OCI-M2 (cell line): ENCODE results near the gene SCUBE1.
"Not testable (repeated sequence)": the region's sequence is repeated elsewhere in the genome, so short reads cannot be mapped to it uniquely, and the experiment has no call there.

Source experiments
- DNase-seq: peaks from one replicate; lab custom pipeline; 2025; ENCODE audit not compliant: unreplicated experiment; lab: John Stamatoyannopoulos, UW

The SCUBE1 gene

DNA sequence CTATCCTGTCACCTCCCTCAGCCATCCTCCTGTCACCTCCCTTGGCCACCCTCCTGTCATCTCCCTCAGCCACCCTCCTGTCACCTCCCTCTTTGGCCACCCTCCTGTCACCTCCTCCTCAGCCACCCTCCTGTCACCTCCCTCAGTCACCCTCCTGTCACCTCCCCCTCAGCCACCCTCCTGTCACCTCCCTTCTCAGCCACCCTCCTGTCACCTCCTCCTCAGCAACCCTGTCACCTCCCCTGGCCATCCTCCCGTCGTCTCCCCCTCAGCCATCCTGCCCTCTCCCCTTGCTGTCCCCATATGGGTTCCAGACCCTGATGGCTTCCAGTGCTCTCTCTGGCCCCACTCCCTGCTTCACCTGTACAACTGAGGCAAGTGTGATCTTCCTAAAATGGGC lies 61.8 kb downstream of the SCUBE1 start:
- DNase-seq: no peak

DNA sequence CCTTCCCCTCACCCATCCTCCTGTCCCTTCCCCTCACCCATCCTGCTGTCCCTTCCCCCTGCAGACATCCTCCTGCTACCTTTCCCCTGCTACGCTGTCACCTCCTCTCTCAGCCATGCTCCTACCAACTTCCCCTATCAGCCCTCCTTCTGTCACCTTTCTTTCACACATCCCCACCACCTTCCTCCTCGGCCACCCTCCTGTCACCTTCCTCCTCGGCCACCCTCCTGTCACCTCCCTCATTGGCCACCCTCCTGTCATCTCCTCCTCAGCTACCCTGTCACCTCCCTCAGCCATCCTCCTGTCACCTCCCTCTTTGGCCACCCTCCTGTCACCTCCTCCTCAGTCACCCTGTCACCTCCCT lies 62.7 kb downstream of the SCUBE1 start:
- DNase-seq: not testable (repeated sequence)

DNA sequence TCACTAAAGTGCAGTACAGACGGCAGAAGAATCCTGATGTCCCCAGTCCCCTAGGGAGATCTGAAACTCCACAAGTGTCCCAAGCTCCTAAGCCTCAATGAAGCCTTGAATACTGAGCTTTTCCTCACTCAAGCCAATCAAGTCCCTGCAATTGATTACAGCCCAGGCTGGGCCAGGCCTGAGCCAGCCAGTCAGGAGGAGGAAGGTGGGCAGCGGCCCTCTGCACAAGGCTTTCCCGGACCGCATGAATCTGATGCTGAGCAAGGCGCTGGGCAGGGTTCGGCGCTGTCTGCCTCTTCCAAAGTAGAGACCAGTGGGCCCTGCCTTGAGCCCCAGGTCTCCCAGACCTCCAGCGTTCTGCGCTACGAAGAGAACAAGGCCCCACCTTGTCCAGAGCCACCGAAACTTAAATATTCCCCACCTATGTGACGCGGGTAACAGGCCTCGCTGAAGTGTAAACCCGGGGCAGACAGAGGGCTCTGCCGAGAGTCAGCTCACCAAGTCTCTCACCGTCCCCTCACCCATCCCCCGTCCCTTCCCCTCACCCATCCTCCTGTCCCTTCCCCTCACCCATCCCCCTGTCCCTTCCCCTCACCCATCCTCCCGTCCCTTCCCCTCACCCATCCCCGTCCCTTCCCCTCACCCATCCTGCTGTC lies 63.2 kb downstream of the SCUBE1 start:
- no peak for DNase-seq

DNA sequence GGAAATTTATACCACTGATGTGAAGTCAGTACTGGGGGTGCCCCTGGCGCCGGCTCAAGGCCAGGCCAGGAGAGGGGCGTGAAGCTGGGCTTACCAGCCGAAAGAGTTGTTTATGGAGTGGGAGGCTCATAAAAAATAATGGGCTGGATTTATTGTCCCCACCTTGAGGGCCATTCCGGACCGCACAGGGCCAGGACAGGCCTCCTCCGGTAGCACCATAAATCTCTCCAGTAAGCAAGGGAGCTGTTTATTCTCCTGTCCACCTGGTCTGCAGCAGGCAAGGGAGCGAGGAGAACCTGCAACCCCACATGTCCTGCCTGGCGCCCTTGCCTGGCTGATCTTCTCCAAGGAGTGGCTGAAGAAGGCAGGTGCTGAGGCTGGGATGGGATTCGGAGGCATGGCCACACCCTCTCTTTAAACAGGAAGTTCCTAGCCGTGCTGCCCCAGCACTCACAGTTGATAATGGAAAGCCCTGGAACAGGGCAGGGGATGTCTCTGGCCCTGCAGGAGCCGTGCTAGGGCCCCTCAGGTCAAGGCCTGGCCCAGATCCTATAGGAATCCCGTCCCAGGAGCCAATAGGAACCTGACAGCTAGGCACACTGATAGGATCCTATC lies 65.1 kb downstream of the SCUBE1 start:
- DNase-seq: no peak

DNA sequence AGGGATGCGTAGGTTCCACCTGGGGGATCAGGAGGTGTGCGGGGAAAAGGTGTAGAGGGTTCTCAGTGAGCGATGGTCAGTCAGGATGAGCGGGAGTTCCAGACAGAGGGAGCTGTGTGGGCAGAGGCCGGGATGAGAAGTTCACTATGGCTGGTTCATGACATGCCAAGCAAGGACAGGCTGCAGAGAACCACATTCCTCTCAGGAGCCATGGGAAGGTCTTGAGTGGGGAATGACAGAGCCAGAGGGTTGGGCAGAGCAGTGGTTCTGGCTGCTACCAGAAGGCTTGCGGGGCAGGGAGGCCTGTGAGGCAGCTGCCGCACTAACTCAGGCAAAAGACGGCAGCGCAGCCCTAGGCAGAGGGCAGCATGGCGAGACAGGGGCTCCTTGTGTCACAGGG lies 66.1 kb downstream of the SCUBE1 start:
- DNase-seq: no peak

DNA sequence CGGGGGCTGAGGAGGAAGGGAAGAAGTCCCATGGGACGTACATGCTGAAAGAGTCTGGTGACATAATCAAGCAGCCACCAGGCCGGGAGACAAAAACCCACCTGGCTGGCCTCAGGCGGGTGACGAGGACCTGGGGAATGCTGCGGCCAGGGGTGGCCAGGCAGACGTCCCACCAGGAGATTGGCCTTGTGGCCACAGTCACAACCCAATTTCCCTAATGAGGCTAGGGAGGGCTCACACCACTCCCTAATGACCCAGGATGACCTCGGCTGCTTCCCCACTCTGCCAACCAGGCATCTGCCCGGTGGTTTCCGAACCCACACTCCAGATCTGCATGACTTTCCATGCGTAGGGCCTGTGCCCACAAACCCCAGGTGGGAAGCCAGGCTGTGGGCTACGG lies 66.9 kb downstream of the SCUBE1 start:
- no peak for DNase-seq

DNA sequence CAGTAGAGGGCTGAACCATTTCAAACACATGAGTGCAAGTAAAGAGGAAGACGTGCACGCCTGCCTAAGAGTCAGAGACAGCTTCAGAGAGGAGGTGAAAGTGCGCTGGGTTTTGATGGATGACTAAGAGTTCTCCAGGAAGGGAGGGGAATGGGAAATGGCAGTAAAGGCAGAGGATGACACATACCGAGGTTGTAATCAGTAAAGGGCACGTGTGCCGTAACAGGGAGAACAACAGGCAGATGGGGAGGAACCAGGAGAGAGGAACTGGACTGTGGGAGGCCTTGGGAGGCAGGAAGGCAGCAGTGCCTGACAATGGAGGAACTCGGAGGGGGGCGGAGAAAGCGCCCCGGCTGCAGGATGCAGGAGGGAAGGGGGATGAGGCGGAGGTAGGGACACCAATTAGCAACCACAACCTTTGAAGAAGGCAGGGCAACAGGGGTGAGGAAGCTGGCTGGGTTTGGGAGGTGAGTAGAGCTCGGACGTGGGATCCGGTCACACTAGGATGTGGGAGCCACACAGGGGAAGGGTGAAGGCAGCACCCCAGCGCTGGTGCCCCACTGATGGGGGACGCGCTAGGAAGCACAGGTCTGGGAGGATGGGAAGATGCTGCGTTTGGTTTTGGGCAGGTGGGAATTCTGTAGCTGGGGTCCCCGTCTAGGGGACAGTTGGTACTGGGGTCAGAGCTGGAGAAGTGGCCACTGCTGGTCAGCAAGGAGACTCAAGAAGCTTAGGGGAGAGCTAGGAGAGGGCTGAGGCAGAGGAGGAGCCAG lies 67.4 kb downstream of the SCUBE1 start:
- no peak for DNase-seq

DNA sequence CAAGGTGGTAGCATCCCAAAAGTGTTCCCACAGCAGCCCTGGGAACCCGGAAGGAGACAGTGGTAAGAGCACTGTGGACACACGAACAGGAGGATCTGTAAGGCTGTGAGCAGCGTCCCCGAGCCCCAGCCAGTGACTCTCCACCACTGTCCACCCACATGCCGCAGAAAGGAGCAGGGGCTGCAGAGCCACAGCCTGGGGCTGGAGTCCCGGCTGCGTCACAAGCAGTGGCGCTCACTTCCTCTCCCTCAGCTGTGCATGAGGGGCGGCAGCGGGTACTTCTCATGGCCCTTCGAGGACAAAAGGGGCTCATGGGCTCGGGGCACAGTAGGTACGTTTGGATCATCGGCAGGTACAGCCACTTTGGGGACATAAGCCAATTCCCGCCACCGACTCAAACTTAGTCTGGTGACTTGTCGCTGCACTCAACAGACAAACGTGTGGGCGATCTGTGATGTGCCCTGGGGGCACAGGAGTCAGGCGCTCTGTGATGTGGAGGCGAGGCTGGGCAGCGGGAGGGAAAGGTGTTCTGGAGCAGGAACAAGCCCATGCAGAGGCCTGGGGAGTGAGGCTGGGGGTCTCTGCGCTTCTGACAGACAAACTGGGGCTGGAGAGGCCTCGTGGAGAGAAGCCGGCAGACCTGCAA lies 68.5 kb downstream of the SCUBE1 start:
- no peak for DNase-seq

DNA sequence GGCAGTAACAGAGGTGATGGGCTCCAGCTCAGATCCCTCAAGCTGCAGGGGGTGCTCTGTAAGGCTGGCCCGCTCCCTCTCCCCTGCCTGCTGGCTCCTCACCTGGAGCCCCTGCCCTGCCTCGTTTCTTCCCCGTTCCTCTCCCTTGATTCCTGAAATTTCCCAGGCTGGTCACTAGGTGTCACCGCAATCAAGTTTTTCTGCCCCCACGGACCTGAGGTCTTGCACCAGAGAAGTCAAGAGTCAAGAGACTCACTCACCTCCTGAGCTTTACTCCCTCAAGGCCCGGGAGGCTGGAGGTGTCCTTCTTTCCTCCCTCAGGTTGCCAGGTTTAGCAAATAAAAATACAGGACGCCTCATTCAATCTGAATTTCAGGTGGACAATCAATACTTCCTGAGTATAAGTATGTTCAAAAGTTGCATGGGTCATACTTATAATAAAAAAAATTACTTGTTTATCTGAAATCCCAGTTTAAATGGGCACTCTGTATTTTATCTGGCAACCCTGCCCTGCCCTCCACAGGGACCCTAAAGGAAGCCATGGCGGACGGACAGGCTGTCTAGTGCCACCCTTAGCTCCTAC lies 69.2 kb downstream of the SCUBE1 start:
- DNase-seq: no peak

DNA sequence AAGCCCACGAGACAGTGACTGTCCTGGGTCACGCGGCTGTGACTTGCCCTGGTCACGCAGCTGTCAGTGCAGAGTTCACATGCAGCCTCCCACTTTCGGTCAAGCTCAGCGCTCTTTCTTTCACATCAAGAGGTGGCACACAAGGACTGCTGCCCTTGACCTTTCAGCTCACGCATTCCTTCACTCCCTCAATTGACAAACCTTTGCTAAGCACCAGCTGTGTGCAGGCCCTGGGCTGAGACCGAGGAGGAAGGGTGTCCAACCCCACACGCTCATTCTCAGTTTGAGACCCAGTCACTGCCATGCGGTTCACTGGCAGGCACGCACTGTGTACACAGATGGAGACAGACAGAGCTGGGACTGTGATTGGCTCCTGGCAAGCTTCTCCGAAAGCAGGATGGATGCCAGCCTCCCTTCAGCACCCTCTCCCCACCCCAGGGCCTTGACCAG lies 70.3 kb downstream of the SCUBE1 start:
- DNase-seq: no peak

DNA sequence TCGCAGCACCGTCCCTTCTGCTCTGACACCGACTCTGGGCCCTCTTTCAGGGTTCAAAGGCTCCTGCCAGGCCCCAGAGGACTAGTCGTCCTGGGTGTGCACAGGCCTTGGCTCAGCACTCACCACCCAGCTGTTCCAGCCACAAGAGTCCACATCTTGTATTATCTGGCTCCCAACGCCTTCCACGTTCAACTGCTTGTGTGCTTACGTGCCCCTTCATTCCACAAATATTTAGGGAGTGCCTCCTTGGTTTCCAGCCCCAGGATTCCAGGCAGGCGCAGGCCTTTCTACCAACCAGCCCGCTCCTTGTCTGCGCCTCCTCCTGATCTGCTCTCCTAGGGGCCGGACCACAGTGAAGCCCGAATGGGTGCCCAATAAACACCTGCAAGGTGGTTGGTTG lies 70.9 kb downstream of the SCUBE1 start:
- DNase-seq: no peak

DNA sequence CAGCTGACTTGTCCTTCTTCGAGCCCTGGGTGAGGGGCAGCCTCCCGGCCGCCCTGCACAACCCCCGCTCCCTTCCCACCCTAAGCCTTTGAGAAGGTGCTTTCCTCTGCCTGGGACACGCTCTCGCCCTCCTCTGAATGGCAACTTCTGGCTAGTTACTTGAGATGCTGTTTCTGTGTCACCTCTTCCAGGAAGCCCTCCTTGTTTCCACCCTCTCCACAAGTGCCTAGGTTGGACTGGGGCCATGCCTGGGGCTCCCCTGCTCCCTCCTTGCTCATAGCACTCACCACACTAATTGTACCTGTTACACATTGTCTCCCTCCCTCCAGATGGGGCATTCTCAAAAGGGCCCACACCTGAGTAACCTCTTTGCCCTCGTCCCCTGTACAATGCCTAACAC lies 72.2 kb downstream of the SCUBE1 start:
- DNase-seq: no peak

DNA sequence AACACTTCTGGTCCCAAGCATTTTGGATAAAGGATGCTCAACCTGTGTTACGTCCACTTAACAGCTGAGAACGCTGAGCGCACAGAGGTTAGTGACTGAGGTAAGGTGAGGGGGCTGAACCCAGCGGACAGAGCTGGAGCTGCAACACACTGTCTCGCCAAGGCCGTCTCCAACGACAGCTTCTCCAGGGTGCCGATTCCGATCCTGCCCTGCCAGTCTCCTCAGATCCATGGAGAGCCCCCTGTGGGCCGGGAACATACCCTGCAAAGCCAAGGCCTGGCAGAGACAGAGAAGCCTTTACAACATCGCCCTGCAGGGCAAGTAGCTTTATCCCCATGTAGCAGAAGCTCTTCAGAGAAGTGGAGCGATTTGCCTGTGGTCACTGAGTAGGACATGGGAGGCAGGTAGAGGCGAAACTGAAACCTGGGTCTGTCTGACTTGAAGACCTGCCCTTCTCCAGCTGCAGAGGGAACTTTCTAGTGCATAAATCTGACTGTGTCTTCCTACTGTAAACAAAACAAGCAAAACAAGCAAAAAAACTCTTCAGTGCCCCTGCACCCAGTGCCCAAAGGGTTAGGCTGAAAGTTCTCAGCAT lies 72.8 kb downstream of the SCUBE1 start:
- DNase-seq: no peak

DNA sequence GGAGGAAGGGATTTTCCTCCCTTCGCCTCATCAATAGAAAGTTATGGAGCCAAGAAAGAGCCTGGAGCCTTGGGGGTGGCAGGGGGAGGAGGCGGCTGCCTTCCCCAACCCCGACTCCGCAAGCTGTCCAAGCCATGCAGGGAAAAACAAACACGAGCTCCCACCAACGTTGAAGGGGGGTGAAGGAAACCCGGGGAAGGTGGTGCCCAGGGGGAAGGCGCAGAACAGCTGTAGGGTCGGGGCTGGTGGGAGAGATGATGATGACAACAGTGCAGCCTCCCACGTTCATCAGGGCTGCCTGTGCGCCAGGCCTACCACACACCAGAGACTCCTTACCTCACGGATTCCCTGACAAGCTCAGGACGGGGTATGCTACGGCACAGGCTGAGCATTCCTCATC lies 73.5 kb downstream of the SCUBE1 start:
- no peak for DNase-seq

DNA sequence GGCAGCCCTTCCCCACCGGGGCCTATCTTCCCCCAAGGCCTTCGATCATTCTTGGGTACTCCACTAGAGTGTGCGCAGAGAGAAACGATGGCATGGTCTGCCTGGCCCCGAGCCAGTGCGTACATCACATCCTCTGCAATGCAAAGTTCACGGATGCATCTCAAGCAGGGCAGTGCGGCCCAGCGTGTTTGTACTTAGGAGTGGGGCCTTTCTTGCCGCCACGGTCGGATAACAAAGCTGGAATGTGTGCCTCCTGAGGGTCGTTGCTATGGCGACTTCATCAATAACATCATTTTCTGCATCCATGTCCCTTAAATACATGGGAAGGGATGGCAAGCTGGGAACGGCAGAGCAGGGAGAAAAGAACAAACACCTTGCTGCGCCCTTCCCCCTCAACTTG lies 73.9 kb downstream of the SCUBE1 start:
- no peak for DNase-seq

DNA sequence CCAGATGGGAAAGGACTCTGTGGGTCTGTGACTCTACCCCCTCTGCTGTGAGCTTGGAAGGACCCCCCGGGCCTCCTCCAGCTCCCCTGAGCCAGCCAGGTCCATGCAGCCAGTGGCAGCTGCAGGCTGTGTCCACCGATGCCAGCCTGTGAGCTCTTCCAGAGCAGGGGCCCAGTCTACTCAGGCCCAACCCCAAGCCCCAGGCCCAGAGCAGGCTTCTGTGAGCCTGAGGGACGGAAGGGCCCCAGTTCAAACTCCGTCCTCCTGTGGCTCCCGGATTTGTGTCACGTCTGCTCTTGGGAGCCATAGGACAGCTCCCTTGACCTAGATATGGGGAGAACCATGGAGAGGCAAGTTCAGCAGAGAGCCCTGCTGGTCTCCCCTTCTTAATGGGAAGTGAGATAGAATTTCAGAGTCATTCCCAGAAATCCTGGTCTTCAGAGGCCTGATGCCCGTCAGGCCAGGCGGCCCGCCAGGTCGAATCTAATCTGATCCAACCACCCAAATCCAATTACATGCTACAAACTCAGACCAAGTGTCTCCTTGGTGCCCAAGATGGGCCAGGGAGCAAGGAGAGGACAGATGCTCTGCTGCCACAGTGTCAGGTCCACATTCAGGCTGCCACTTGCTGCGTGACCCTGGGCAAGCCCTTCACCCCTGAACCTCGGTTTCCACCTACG lies 75.1 kb downstream of the SCUBE1 start:
- DNase-seq: no peak

DNA sequence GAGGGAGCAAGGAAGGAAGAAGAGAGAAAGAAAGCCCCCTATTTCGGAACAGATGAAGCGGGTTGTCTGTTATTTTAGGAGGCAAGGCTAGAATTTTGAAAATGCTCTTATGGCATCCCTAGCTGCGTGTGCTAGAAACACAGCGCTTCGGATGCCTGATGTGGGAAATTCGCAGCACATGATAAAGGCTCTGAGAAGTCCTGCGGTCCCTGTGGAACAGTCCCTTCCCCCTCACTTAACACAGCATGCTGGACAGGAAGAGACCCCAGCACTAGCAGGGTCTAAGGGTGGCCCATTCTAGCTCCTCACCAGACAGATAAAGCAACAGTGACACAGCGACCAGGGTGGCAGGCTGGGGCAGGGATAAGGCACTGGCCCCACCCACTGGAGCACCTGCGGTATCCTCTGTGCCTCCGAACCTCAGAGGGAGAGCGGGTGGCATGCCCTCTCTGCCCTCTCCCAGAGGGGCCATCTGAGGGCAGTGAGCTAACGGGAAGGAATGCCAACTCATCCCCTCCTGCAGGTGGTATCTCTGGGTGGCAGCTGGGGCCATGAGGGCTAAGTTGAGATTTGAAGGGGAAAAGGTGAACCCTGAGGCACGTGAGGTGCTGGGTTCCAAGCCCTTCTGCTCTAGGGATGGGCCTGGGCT lies 75.7 kb downstream of the SCUBE1 start:
- no peak for DNase-seq

DNA sequence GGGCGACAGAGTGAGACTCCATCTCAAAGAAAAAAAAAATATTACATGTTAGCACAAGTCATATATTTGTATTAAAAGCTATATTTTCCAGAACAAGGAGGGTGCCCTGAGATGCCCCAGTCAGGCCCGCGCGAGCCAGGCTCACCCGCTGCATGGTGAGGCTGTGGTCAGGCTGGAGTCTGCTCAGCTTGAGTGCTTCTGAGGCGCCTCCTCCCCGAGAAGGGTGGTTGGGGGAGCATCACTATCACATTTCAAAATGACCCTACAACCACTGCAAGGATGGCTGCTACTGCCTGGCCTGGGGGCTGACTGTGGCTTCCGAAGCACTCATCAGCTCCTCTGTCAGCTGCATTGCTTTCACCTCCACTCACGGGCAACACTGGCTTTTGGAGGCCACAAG lies 77.1 kb downstream of the SCUBE1 start:
- no peak for DNase-seq

DNA sequence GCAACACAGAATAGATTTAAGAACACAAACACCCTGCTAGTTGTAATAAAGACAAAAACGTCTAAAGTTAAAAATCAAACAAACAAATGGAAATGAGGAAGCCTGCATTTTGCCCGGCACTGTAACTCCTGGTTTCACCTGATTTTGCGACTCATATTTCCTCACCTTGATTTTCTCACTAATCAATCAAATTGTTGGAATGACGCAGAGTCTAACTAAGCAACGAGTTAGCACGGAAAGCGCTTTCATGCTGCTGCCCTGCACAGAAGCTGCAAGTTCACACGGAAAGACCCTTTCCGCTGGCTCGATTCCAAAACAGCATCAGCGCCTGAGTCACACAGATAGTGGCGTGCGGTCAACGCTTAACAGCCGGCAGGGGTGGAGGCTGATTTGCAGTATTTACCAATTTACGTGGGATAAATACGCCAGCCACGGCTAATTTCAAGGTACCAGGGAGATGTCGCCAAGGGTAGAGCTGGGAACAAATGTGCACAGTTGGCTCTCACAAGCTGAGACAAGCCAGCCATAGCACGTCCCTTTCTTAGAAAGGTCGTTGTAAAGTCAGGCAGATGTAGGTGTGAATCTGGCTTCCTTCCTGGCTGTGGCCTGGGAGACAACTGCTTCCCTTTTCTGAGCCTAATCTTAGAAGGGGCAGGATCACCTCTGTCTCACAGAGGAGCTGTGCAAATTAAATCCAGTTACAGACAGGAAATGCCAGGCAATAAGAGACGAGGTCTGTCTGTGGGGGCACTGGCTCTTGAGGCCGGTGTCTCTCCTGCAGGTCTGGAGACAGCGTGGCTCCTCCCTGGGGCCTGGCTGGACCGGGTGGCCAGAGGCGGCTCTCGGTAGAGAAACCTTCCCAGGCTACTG lies 79.3 kb downstream of the SCUBE1 start:
- peak; percentile 55 for DNase-seq
